SJCRH30 (cell line): ENCODE data around the gene PDAP1. TPM values are rescaled to one million over a fixed set of nuclear protein-coding genes. Genes with fewer than 3 reads are reported as not detected.
"Not testable (repeated sequence)": the region's sequence is repeated elsewhere in the genome, so short reads cannot be mapped to it uniquely, and the experiment has no call there.

ENCODE experiments used
- DNase-seq, 2 experiments: peaks; one replicate each; pipeline ENCODE4 v3.0.0-alpha.2; 2015 to 2020
- H3K27ac ChIP-seq: fragments of 250-450 bp; sonication (Bioruptor Pico); 2 replicates; pipeline ENCODE4 v1.5.1; 2020; ENCODE audit warnings: mild to moderate bottlenecking, moderate library complexity
- H3K27me3 ChIP-seq: fragments of 250-450 bp; sonication (Bioruptor Pico); 2 replicates; pipeline ENCODE4 v1.5.1; 2020; ENCODE audit warnings: mild to moderate bottlenecking, moderate library complexity
- H3K36me3 ChIP-seq: fragments of 250-450 bp; sonication (Bioruptor Pico); 2 replicates; pipeline ENCODE4 v1.5.1; 2020; ENCODE audit warnings: mild to moderate bottlenecking, moderate library complexity
- H3K4me1 ChIP-seq: fragments of 250-450 bp; sonication (Bioruptor Pico); 2 replicates; pipeline ENCODE4 v1.5.1; 2020; ENCODE audit warnings: mild to moderate bottlenecking, moderate library complexity
- H3K4me3 ChIP-seq: fragments of 250-450 bp; sonication (Bioruptor Pico); 2 replicates; pipeline ENCODE4 v1.5.1; 2020; ENCODE audit warnings: mild to moderate bottlenecking, moderate library complexity
- H3K9me3 ChIP-seq: fragments of 250-450 bp; sonication (Bioruptor Pico); replicated peaks from 2 replicates; pipeline ENCODE4 v1.5.1; 2020; ENCODE audit warnings: mild to moderate bottlenecking, moderate library complexity
- total RNA-seq: library from RNA; depleted of rRNA; stranded (reverse); fragments of >200 nt; shearing (Covaris generic); gene quantifications from 2 replicates; pipeline ENCODE4 v1.2.3, GENCODE V29; 2014

PDAP1 gene
- total RNA-seq, 1 experiment from 2014 or later, result 76.8 TPM

DNA sequence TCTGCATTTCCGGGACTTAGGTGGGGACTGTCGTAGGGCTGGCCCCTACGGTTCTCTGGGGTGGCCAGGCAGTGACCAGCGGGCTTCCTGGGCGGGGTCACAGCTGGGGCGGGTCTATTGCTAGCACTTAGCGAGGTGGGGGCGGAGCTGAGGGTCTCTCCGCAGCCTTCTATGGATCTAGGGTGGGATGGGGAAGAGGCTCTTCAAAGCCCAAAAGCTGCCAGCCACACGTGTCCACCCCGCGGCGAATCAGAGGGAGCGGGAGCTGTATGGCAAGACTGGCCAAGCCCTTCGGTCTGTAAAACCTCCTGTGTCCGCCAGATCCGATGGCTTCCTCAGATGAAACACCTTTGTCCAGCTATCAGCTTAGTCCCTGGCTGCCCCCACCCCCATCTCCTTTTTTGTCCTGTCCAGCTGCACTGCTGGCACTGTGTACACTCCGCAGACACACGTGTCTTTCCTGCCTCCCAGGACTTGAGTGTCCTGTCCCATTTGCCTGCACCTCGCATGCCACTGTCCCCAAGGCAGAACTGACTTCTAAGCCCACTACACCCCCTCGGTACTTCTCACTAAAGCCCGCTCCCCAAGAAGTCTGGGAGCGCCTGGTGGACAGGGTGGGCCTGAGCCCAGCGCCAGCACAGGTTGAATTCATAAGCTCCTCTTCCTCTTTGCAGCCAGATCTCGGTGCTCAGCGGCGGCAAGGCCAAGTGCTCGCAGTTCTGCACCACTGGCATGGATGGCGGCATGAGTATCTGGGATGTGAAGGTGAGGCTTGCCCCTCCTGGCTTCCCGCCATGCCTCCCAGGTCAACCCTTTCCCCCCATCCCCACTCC is 14.8 kb downstream of the PDAP1 start:
- peak; percentile 69 to 70 for DNase-seq
- peak overlapping the region; percentile 52 for H3K4me3 ChIP-seq
- peaks cover 34% of the 10 kb centered on the region for H3K36me3 ChIP-seq
- no peaks in the 10 kb centered on the region for H3K27me3 ChIP-seq
- H3K4me1 ChIP-seq, result no peaks in the 10 kb centered on the region
- no peak overlapping the region for H3K27ac ChIP-seq
- no peaks in the 10 kb centered on the region for H3K9me3 ChIP-seq

- Histone ChIP-seq H3K4me1 (no peaks in the 10 kb centered on the region), H3K27me3 (no peaks in the 10 kb centered on the region), H3K9me3 (no peaks in the 10 kb centered on the region), H3K36me3 (peaks cover 31% of the 10 kb centered on the region), H3K27ac (no peak overlapping the region), H3K4me3 (peak overlapping the region; percentile 52)
- DNase-seq, result peak; percentile 60 to 66
Observed at GRCh38 chr7:99392659-99393354, 15.6 kb downstream of the PDAP1 start.

- Histone ChIP-seq H3K4me1 (no peaks in the 10 kb centered on the region), H3K4me3 (no peak overlapping the region), H3K27ac (no peak overlapping the region), H3K36me3 (peaks cover 34% of the 10 kb centered on the region), H3K9me3 (no peaks in the 10 kb centered on the region), H3K27me3 (no peaks in the 10 kb centered on the region)
- DNase-seq, result no peak
Observed at GRCh38 chr7:99392046-99392445, 16.4 kb downstream of the PDAP1 start.

DNA sequence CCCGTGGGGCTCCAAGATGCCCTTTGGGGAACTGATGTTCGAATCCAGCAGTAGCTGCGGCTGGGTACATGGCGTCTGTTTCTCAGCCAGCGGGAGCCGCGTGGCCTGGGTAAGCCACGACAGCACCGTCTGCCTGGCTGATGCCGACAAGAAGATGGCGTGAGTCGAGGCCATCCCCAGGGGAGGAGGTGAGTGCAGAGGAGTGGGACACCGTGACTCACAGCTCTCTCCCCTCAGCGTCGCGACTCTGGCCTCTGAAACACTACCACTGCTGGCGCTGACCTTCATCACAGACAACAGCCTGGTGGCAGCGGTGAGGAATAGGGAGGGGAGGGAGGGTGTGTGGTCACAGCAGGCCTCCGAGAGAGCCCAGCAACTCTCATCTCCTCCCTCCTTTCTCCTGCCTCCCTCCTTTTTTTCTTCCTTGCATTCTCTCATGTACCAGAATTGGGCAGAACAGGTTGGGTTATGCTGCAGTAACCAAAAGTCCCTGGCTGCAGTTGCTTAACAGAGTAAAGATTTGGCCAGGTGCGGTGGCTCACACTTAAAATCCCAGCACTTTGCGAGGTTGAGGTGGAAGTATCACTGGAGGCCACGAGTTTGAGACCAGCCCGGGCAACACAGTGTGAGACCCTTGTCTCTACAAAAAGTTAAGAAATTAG is 17.3 kb downstream of the PDAP1 start:
- peaks cover 35% of the 10 kb centered on the region for H3K36me3 ChIP-seq
- H3K4me3 ChIP-seq, result no peak overlapping the region
- DNase-seq, result no peak
- no peaks in the 10 kb centered on the region for H3K9me3 ChIP-seq
- H3K4me1 ChIP-seq, result no peaks in the 10 kb centered on the region
- no peak overlapping the region for H3K27ac ChIP-seq
- H3K27me3 ChIP-seq, result no peaks in the 10 kb centered on the region

- Histone ChIP-seq H3K27ac (no peak overlapping the region), H3K36me3 (peaks cover 24% of the 10 kb centered on the region), H3K27me3 (no peaks in the 10 kb centered on the region), H3K9me3 (no peaks in the 10 kb centered on the region), H3K4me1 (no peaks in the 10 kb centered on the region), H3K4me3 (no peak overlapping the region)
- DNase-seq, result no peak
Observed at GRCh38 chr7:99389772-99390171, 18.6 kb downstream of the PDAP1 start.

DNA sequence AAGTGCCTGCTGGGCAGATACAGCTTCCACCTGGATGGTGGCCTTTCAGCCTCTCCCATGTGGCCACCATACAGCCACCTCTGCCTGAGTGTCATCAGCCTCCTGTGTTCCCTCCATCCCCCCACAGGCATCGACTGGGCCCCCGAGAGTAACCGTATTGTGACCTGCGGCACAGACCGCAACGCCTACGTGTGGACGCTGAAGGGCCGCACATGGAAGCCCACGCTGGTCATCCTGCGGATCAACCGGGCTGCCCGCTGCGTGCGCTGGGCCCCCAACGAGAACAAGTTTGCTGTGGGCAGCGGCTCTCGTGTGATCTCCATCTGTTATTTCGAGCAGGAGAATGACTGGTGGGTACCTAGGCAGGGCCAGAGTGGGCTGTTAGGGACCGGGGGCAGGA is 20.5 kb downstream of the PDAP1 start:
- no peaks in the 10 kb centered on the region for H3K9me3 ChIP-seq
- H3K27me3 ChIP-seq, result no peaks in the 10 kb centered on the region
- peaks cover 22% of the 10 kb centered on the region for H3K36me3 ChIP-seq
- H3K4me3 ChIP-seq, result no peak overlapping the region
- no peak overlapping the region for H3K27ac ChIP-seq
- no peak for DNase-seq
- H3K4me1 ChIP-seq, result no peaks in the 10 kb centered on the region

- not testable (repeated sequence) for H3K4me1 ChIP-seq, H3K4me3 ChIP-seq, H3K9me3 ChIP-seq, H3K27me3 ChIP-seq, H3K27ac ChIP-seq, DNase-seq
- peaks cover 22% of the 10 kb centered on the region for H3K36me3 ChIP-seq
Observed at GRCh38 chr7:99387239-99387635, 21.2 kb downstream of the PDAP1 start.

DNA sequence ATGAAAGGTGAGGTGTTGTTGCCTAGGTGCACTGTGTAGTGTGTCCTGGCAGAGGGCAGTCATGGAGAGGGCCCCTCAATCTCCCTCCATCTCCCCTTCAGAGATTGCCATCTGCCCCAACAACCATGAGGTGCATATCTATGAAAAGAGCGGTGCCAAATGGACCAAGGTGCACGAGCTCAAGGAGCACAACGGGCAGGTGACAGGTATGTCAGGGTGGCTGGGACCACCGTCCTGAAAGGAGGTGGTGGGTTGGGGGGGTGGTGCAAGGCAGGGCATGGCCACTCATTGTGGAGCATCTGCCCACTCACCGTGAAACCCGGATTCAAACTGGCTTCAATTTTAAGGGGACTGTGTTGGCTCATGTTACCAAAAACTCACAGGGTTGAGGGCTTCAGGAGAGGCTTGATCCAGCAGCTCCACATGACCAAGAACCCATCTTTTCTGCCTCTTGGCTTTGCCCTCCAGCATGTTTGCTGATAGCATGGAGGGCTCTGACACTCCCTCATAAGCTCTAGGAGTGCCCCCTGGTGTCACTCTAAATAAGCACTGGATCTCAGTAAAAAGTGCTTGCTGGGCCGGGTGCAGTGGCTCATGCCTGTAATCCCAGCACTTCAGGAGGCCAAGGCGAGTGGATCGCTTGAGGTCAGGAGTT is 21.7 kb downstream of the PDAP1 start:
- no peak overlapping the region for H3K27ac ChIP-seq
- no peaks in the 10 kb centered on the region for H3K4me1 ChIP-seq
- peaks cover 17% of the 10 kb centered on the region for H3K36me3 ChIP-seq
- H3K27me3 ChIP-seq, result no peaks in the 10 kb centered on the region
- H3K4me3 ChIP-seq, result no peak overlapping the region
- no peaks in the 10 kb centered on the region for H3K9me3 ChIP-seq
- peak in 1 of 2 experiments; percentile 43 for DNase-seq

DNA sequence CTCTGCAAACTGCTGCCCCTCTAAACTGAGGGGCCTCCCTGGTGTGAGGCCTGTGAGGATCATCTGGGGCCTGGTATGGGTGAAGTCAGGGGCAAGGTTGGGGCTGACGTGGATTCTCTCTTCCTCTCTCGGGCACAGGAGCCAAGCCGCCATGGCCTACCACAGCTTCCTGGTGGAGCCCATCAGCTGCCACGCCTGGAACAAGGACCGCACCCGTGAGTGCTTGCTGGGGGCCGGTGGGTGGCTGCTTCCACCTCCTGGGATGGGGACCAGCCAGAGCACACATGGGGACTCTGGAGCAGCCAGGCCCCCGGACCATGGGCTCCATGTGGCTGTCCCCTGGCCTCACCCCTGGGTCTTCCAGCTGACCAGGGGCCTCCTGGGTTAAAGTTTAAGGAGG is 22.8 kb downstream of the PDAP1 start:
- Histone ChIP-seq H3K9me3 (no peaks in the 10 kb centered on the region), H3K27ac (no peak overlapping the region), H3K4me1 (no peaks in the 10 kb centered on the region), H3K27me3 (no peaks in the 10 kb centered on the region), H3K36me3 (peaks cover 9% of the 10 kb centered on the region), H3K4me3 (no peak overlapping the region)
- no peak for DNase-seq

DNA sequence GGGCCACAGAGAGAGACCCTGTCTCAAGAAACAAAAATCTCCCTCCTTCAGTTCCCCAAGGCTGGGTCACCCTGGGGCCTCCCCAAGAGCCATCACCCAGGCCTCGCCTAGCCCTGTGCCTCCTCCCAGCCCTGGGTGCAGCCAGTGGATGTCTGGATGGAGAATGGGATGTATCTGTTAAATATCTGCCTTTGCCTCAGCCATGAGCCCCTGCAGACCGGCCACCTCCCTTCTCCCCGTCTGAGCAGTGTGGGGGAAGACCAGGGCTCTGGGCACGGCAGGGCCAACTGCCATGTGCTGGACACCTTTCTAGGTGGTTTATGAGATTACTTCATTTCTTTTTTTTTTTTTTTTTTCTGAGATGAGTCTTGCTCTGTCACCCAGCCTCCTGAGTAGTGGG is 23.9 kb downstream of the PDAP1 start:
- Histone ChIP-seq H3K4me1 (no peaks in the 10 kb centered on the region), H3K27ac (no peak overlapping the region), H3K36me3 (peaks cover 9% of the 10 kb centered on the region), H3K9me3 (no peaks in the 10 kb centered on the region), H3K27me3 (no peaks in the 10 kb centered on the region), H3K4me3 (no peak overlapping the region)
- DNase-seq, result no peak

DNA sequence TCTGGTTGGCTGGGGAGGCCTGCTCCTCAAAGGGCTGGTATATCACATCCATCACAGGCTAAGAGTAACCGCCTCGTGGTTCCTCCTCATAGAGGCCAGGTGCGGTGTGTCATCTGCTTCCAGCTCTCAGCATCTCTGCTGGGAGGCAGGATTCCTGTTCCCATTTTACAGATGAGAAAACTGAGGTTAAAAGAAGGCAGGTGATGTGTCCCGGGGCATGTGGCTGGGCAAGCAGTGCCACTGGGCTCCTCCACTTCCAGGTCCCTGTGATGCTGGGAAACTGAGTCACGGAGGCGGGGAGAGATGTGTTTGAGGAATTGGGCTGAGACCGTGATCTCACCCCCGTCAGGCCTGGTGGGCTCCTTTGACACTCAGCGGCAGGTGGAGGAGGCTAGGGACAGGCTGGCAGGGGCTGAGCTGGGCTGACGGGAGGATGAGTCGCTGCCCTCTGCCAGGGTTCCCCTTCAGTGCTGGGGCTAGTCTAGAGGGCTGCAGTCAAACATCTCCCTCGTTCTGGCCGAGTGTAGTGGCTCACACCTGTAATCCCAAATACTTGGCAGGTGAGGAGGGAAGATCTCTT is 24.5 kb downstream of the PDAP1 start:
- peak; percentile 48 to 55 for DNase-seq
- H3K4me3 ChIP-seq, result no peak overlapping the region
- H3K27me3 ChIP-seq, result no peaks in the 10 kb centered on the region
- H3K36me3 ChIP-seq, result peaks cover 9% of the 10 kb centered on the region
- no peaks in the 10 kb centered on the region for H3K4me1 ChIP-seq
- H3K9me3 ChIP-seq, result no peaks in the 10 kb centered on the region
- no peak overlapping the region for H3K27ac ChIP-seq

- Histone ChIP-seq H3K27me3 (no peaks in the 10 kb centered on the region), H3K27ac (no peak overlapping the region), H3K4me3 (no peak overlapping the region), H3K9me3 (no peaks in the 10 kb centered on the region), H3K4me1 (no peaks in the 10 kb centered on the region), H3K36me3 (peaks cover 9% of the 10 kb centered on the region)
- no peak for DNase-seq
Observed at GRCh38 chr7:99383203-99383602, 25.2 kb downstream of the PDAP1 start.

DNA sequence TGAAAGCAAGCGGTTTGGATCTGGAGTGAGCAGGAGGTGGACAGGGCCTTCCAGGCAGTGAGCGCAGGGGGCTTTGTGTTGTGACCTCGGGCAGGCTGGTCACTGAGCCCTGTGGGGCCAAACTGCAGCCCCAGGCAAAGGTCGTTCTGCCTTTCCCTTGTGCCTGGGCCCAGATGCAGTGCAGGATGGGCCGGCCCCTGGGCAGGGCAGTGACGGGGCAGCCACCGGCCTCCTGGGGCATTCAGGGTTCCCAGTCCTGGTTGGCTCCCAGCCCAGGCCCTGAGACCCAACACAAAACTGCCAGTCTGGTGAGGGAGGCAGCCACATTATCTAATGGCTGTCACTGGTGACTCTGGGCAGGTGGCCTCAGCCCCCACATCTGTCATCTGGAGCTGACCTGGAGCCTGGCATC is 26.7 kb downstream of the PDAP1 start:
- Histone ChIP-seq H3K9me3 (no peaks in the 10 kb centered on the region), H3K36me3 (peaks cover 1% of the 10 kb centered on the region), H3K27me3 (no peaks in the 10 kb centered on the region), H3K27ac (no peak overlapping the region), H3K4me1 (no peaks in the 10 kb centered on the region), H3K4me3 (no peak overlapping the region)
- DNase-seq, result no peak

- Histone ChIP-seq H3K27me3 (no peaks in the 10 kb centered on the region), H3K4me1 (no peaks in the 10 kb centered on the region), H3K36me3 (no peaks in the 10 kb centered on the region; the same call in 1 of the 2 replicates), H3K4me3 (no peak overlapping the region), H3K9me3 (no peaks in the 10 kb centered on the region), H3K27ac (no peak overlapping the region)
- no peak for DNase-seq
Observed at GRCh38 chr7:99380823-99381663, 27.4 kb downstream of the PDAP1 start.
